HG02840 (cell line): ENCODE measurements around the gene CUBN.

Experiments
- ATAC-seq: cut with Tn5 transposase; IDR thresholded peaks from one replicate; pipeline ENCODE4 v1.9.1; 2021; ENCODE audit warnings: mild to moderate bottlenecking, moderate library complexity, moderate number of reproducible peaks; ENCODE audit not compliant: unreplicated experiment, low FRiP score

The CUBN gene

GRCh38 chr10:16941067-16941466 lies 188.5 kb downstream of the CUBN start:
- no peak for ATAC-seq

DNA sequence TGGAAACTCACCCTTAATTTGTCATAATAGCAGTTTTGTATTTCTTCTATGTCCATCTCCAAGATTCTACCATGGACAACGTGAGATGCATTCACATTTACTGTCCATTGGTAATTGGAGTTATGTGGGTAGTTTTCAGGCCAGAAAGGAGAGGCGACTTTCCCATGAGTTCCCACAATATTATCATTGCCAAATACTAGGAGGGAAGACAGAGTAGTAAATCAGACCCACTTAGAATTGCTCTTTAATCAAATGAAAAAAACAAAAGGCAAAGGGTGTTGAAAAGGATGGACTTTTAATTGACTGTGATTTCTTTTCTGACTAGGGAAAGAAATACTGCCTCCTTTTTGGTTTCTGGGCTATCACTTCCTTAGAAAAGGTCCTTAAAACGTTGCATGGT lies 190.7 kb downstream of the CUBN start:
- no peak for ATAC-seq

DNA sequence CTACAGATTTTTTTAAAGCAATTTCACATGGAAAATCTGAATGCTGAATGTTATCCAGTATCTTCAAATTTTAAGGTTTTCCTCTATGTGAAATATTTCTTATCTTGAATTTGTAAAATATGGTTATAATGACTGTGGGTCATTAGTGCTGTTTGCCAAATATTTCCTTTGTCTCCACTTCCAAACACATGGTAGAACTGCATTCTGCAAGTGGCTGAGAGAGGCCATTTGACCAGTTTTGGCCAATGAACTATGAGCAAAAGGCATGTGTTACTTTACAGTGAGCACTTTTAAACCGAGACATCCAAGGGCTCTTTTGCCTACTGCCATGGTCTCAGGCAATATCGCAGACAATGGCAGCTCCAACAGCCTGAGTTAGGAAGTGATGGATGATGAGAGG lies 195.2 kb downstream of the CUBN start:
- ATAC-seq: no peak

DNA sequence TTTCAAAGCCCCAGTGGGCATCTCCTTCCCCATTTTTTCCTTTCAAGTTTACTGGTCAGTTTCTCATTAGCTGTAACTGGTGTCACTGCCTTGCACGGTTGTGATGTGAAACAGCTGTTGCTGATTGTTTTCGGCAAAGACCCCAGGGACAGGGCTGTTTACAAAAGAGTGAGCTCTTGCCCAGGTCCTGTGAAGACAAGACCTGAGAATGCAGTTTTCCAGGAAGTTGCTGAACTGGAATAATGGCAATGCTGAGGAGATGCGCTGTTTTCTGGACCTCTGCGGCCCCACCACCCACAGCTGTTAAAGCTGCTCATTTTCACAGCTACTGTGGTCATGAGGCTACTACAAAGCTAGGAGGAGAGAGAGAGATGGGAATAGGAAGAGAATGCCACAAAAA lies 195.8 kb downstream of the CUBN start:
- no peak for ATAC-seq

GRCh38 chr10:16931930-16932329 lies 197.7 kb downstream of the CUBN start:
- no peak for ATAC-seq

GRCh38 chr10:16930540-16930939 lies 199.1 kb downstream of the CUBN start:
- no peak for ATAC-seq

DNA sequence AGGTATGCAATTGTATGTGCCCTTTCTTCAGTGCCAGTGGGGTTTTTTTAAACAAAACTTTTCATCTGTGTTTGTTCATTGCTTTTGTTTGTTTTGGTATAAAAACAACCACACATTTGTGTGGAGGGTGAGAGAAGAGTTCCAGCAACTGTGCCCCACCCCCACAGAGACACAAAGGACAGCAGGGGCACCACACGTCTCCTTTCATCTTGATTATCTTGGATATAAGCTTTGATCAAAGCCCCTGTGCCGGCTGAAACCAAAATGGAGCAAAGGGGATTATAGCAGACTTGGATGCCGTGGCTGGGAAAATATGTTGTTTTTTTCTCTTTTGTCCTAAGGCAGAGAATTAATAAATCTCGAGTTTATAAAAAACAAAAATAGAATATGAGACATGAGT lies 200.5 kb downstream of the CUBN start:
- ATAC-seq: no peak

DNA sequence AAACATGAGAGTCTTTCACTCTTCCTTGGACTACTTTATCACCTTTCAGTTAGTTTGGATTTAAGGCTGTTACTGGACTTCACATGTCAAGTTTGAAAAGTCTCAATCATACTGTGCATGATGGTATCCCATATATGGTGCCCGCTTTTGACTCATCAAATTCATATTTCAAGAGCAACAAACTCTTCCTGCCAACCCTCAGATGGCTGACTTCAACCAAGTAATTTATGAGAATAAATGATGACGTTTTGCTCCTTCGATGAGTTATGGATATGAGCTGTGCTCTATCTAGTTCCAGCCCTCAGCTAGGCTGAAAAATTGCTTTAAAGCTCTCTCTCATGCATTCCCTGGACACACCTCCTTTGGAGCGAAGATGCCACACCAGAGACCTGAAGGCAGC lies 202.1 kb downstream of the CUBN start:
- ATAC-seq: no peak

- ATAC-seq: no peak
Observed at GRCh38 chr10:16923726-16924125, 205.9 kb downstream of the CUBN start.

DNA sequence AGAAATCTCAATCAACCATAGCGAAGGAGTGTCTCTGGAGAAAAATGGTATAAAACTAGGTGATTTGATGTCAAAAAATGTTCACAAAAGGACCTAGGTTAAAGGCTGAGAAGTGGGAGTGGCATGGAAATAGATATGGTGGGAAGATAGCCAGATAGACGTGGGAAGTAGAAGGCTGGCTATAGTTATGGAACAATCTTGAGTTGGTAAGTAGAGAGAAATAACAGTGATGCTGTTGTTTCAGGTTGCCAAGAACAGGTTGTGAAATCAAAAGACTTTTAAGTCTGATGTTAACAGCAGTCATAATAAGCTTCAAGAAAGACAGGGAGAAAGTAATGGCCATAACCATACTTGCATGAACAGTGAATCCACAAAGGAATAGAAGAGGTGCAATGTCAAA lies 206.3 kb downstream of the CUBN start:
- ATAC-seq: no peak

- no peak for ATAC-seq
Observed at GRCh38 chr10:16919121-16919982, 210.3 kb downstream of the CUBN start.

DNA sequence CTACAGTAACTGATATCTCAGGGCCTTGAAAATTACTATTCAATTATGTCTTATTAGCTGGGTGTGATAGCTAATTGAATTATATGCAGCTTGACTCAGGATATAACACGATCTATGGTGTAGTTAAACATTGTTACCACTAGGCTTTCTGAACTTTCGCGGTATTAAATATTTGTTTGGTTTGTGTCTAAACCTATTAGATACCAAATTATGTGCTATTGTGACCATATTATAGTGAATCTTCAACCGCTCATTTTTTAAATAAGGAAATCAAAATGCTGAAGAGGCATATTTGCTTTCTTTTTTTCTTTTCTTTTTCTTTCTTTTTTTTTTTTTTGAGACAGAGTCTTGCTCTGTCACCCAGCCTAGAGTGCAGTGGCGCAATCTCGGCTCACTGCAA lies 213.1 kb downstream of the CUBN start:
- ATAC-seq: no peak

- ATAC-seq: no peak
Observed at GRCh38 chr10:16915300-16915699, 214.3 kb downstream of the CUBN start.

- ATAC-seq: no peak
Observed at GRCh38 chr10:16913266-16913665, 216.3 kb downstream of the CUBN start.

GRCh38 chr10:16910793-16911164 lies 218.8 kb downstream of the CUBN start:
- no peak for ATAC-seq

DNA sequence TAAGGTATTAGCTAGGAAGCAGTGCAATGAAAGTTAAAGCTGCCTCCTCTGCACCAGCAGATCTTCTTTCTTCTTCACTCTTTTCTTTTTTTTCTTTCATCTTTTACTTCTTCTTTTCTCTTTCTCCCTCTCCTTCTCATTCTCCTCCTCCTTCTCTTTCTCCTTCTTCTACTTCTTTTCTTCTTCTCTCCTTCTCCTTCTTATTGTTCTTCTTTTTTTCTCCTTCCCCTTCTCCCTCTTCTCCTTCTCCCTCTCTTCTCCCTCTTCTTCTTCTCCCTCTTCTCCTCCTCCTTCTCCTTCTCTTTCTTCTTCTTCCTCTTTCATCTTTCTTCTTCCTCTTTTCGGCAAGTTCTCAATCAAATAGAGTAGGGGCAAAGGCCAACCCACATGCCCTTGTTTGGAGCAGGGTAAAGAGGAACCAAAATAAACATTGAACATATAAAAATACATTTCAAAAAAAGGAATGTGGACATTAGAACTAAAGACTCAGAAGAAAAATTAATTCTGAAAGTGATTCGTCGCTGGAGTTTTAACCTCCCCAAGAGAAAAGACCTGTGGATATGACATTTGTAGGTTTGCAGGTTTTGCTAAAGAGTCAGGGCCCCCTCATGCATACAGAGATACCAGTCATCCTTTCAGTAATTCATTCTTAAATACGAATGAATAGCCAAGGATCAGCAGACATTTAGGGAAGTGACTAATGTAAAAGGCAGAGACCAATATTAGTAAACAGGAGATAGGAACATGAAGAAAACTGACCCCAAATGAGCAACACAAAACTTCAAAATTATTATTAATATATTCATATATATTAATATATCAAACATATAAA lies 219.4 kb downstream of the CUBN start:
- ATAC-seq: no peak

DNA sequence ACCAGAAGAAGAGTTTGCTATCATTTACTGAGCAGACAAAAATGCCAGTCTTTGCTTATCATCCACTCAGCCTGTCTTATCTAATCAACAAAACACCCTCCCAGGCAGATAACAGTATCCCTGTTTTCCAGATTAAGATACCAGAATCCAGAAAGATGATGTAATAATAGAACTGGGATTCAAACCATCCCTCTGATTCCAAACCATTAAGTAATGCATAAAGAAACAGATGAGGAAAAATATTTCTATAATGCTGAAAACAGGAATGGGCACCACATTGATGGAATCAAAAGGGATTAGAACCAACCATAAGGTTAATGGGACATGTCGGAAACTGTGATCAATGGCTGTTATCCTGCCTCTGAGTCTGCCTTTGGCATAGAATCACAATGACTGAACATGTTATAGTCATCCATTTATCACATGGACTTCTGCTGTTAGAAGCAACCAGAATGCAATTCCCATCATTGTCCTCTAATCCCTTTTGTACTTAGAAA lies 220.3 kb downstream of the CUBN start:
- ATAC-seq: no peak

GRCh38 chr10:16907687-16908086 lies 221.9 kb downstream of the CUBN start:
- no peak for ATAC-seq

DNA sequence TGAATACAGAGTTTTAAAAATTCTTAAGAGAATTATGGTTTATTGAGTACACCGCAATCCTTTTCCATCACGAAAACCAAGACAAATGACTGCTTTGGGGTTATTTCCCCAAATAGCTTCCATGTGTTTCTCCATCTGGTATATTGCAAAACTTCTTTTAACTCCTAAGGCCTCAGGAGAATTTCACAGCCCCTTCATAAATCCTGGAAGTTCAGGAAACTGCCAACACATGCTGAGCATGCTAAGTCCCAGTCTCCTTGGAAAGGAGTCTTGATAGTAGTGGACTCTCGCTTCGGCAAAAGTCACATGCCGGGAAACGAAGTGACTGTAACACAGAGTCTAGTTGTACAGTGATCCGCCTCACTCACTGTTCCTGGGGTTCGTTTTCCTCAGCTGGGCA lies 224.3 kb downstream of the CUBN start:
- ATAC-seq: no peak

GRCh38 chr10:16904639-16905061 lies 225.0 kb downstream of the CUBN start:
- no peak for ATAC-seq

GRCh38 chr10:16904049-16904448 lies 225.6 kb downstream of the CUBN start:
- ATAC-seq: no peak

DNA sequence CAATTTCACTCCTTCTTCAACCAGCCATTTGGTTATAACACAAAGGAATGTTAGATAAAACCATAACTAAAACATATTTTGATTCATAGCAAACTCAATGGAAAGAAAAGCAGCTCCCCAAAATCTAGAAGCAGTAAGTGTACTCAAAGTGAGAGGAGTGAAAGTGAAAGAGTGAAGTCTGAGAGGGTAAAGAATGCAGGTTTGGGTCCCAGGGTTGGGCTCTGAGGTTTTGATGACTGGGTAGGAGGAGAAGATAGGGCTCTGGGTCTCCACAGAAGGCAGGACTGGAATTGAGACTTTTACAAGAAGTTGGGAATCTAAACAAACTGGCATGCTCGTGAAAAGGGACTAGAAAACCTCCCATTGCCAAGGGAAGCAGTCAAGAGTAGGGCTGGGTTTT lies 227.0 kb downstream of the CUBN start:
- no peak for ATAC-seq
